ENCODE data around the gene CHRNA9.
"Not testable (repeated sequence)": the region's sequence is repeated elsewhere in the genome, so short reads cannot be mapped to it uniquely, and the experiment has no call there.

Gene CHRNA9

DNA sequence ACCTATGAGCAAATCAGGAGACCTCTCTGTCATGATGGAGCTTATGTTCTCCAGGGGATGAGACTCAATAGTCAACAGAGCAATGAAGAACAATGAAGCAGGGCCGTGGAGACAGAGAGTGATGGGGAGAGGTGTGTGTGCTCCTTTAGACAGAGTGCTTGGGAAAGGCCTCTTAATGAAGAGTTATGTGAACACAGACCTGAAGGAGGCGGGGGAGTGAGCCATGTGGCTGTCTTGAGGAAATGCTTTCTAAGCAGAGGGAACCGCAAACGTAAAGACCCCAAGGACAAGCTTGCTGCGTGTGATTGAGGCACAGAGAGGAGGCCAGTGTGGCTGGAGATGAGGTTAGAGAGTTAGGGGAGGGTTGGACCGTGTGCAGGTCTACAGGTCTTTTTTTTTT is 53.1 kb downstream of the CHRNA9 start:
- Histone ChIP-seq H3K36me3 (ENCODE audit: insufficient read depth, low read length) (no peaks in the 10 kb centered on the region), H3K4me1 (ENCODE audit: control insufficient read depth, insufficient read depth, low read length, unreplicated experiment) (no peaks in the 10 kb centered on the region), H2AFZ (ENCODE audit: low read length, unreplicated experiment) (no peak overlapping the region)

DNA sequence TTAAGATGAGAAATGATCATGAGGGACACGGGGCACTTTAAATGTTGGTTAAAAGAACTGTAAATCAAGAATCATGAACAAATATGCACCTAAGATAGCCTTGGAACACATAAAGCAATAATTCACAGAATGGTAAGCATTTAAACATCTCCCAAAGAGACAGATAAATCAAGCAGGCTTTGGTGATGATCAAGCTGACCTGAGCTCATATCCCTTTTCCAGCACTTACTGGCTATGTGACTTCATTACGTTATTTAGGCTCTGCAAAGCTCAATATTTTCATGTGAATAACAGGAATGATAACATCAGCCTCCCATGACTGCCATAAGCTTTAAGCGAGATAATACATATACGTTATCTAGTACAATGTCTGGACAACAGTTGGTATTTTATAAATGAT is 54.9 kb downstream of the CHRNA9 start:
- Histone ChIP-seq H3K4me3 (ENCODE audit: low read depth, low read length) (no peak overlapping the region), H3K79me2 (ENCODE audit: control insufficient read depth, insufficient read depth, low read length, unreplicated experiment) (no peaks in the 10 kb centered on the region), H3K36me3 (ENCODE audit: insufficient read depth, low read length) (no peaks in the 10 kb centered on the region), H2AFZ (ENCODE audit: low read length, unreplicated experiment) (no peak overlapping the region), H3K27ac (ENCODE audit: low read depth, low read length) (no peak overlapping the region), H3K27me3 (ENCODE audit: insufficient read depth, low read length) (peaks cover 11% of the 10 kb centered on the region), H3K4me1 (ENCODE audit: control insufficient read depth, insufficient read depth, low read length, unreplicated experiment) (no peaks in the 10 kb centered on the region)

More for the DNA sequence above, 53.1 kb downstream of the CHRNA9 start:
- Histone ChIP-seq H3K79me2 (ENCODE audit: control insufficient read depth, insufficient read depth, low read length, unreplicated experiment) (no peaks in the 10 kb centered on the region), H3K4me3 (ENCODE audit: low read depth, low read length) (no peak overlapping the region), H3K27ac (ENCODE audit: low read depth, low read length) (no peak overlapping the region), H3K27me3 (ENCODE audit: insufficient read depth, low read length) (peaks cover 7% of the 10 kb centered on the region)

DNA sequence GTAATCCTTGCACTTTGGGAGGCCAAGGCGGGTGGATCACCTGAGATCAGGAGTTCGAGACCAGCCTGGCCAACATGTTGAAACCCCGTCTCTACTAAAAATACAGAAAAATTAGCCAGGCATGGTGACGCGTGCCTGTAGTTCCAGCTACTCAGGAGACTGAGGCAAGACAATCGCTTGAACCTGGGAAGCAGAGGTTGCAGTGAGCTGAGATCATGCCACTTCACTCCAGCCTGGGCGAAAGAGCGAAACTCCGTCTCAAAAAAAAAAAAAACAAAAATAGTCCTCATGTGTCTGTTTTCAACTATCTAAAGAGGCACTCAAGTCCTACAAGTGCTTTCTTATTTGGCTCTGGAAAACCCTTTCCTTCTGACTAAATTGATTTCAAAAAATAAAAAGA is 57.1 kb downstream of the CHRNA9 start:
- not testable (repeated sequence) for H3K27me3 ChIP-seq (ENCODE audit: insufficient read depth, low read length); H2AFZ ChIP-seq (ENCODE audit: low read length, unreplicated experiment); H3K79me2 ChIP-seq (ENCODE audit: control insufficient read depth, insufficient read depth, low read length, unreplicated experiment)

DNA sequence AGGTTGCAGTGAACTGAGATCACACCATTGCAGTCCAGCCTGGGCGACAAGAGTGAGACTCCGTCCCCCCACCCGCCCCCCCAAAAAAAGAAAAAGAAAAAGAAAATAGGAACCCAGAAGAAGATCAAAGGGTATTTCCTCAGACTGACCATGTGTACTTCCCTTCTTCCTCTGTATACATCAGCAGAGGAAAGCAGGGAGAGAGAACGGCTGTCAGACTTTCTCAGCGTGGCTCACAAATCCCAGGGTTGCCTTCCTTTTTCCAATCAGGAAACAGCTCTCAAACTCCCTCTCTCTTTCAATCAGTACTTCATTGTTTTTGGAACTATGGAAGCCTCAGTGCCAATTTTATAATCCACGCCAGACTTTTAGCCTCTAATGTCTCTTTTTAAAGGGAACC is 59.1 kb downstream of the CHRNA9 start:
- Histone ChIP-seq H3K27ac (ENCODE audit: low read depth, low read length) (no peak overlapping the region), H3K4me3 (ENCODE audit: low read depth, low read length) (no peak overlapping the region), H3K27me3 (ENCODE audit: insufficient read depth, low read length) (peaks cover 4% of the 10 kb centered on the region; the same call in 1 of the 2 replicates), H3K36me3 (ENCODE audit: insufficient read depth, low read length) (no peaks in the 10 kb centered on the region), H2AFZ (ENCODE audit: low read length, unreplicated experiment) (no peak overlapping the region), H3K79me2 (ENCODE audit: control insufficient read depth, insufficient read depth, low read length, unreplicated experiment) (no peaks in the 10 kb centered on the region), H3K4me1 (ENCODE audit: control insufficient read depth, insufficient read depth, low read length, unreplicated experiment) (peaks cover 7% of the 10 kb centered on the region)

More for the DNA sequence above, 57.1 kb downstream of the CHRNA9 start:
- H3K36me3 ChIP-seq (ENCODE audit: insufficient read depth, low read length); H3K27ac ChIP-seq (ENCODE audit: low read depth, low read length); H3K4me3 ChIP-seq (ENCODE audit: low read depth, low read length); H3K4me1 ChIP-seq (ENCODE audit: control insufficient read depth, insufficient read depth, low read length, unreplicated experiment): not testable (repeated sequence)

DNA sequence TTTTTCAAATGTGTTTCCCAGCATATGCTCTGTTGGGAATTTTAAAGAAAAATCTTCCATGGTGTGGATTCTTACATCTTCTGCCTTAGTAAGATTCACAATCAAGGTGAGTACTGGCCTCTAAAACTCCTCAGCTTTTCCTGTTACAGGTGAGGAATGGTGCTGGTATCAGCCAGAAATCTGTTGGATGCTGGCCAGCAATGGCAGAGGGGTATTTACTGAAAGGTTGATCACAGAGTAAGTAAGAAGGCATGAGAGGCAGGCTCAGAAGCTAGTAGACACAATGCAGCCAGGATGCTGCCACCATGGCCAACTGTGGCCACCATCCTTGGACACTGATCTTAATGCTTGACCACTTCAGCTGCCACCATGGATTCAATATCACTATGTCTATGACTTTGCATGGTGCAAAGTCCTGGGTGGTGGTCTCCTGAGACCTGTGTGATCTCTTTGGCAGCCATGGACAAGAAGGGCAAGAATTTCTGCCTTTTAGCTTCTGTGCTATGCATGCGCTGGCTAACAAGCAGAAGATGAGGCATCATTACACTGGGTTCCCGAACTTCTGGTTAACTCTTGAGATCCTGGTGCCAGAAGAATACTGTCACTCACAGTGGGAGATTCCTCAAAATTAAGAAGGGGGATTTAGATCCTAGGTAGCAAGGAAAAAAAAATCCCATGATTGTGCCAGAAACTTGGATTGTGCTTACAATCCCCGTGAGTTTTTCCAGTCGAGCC is 60.2 kb downstream of the CHRNA9 start:
- no peak overlapping the region for H3K4me3 ChIP-seq (ENCODE audit: low read depth, low read length)
- peaks cover 7% of the 10 kb centered on the region for H3K4me1 ChIP-seq (ENCODE audit: control insufficient read depth, insufficient read depth, low read length, unreplicated experiment)
- H3K36me3 ChIP-seq (ENCODE audit: insufficient read depth, low read length): no peaks in the 10 kb centered on the region
- H2AFZ ChIP-seq (ENCODE audit: low read length, unreplicated experiment): no peak overlapping the region
- no peaks in the 10 kb centered on the region for H3K79me2 ChIP-seq (ENCODE audit: control insufficient read depth, insufficient read depth, low read length, unreplicated experiment)
- peaks cover 5% of the 10 kb centered on the region for H3K27me3 ChIP-seq (ENCODE audit: insufficient read depth, low read length)
- H3K27ac ChIP-seq (ENCODE audit: low read depth, low read length): no peak overlapping the region

DNA sequence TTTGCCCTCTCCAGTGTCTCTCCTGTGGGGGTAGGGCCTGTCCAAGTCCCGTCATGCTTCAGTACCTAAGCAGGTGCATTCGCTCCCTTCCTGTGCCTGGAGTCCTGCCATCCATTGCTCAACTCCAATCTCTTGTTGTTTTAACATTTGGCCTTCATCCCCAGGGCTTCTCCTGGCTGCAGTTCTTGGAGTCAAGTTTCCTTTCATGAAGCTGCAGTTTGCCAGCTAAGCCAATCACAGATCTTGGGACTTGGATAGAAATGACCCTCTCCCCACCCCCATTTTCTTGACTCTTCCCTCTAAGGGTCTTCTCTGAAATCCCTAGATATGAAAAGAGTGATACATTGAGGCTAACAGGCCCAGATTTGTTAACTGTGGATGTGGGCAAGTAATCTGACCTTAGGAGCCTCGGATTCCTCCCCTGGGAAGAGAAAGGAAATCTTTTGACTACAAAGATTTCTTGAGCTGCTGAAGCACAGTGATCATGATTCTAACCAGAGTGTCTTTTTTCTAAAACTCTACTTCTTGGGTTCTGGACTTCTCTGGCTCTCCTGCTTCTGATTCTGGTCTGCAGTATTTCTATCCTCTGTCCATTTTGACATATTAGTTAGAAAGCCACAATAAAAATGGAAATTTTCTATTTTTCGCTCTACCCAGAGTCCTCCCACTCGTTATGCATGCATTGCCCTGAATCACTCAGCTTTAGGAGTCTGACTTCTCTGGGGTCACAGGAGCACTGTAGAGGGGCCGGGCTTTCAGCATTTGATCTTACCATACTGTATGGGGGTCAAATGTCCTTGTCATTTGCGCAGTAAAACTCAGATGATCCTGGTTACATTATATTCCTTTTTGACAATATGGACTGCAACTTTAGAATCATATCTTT is 61.0 kb downstream of the CHRNA9 start:
- H2AFZ ChIP-seq (ENCODE audit: low read length, unreplicated experiment): no peak overlapping the region
- no peaks in the 10 kb centered on the region for H3K79me2 ChIP-seq (ENCODE audit: control insufficient read depth, insufficient read depth, low read length, unreplicated experiment)
- no peak overlapping the region for H3K27ac ChIP-seq (ENCODE audit: low read depth, low read length)
- no peak overlapping the region for H3K4me3 ChIP-seq (ENCODE audit: low read depth, low read length)
- peaks cover 7% of the 10 kb centered on the region for H3K4me1 ChIP-seq (ENCODE audit: control insufficient read depth, insufficient read depth, low read length, unreplicated experiment)
- H3K27me3 ChIP-seq (ENCODE audit: insufficient read depth, low read length): peaks cover 9% of the 10 kb centered on the region
- H3K36me3 ChIP-seq (ENCODE audit: insufficient read depth, low read length): no peaks in the 10 kb centered on the region

DNA sequence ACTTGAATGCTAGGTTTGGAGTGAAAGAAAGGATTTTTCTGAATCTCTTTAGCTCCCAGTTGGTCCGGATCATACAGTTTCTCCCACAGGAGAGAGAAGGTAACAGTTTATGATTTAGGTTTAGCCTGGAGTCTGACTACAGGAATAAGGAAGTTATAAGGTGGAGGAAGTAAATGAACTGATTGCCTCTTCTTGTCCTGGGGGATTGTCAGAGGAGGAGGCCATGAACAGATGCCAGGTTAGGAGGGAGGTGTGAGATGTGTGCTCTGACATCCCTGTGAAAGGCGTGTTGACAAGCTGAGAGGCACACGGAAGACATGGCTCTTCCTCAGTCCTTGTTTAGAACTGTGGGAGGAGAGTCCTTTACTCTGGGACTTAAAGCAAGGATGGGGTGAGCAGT is 64.4 kb downstream of the CHRNA9 start:
- no peaks in the 10 kb centered on the region for H3K36me3 ChIP-seq (ENCODE audit: insufficient read depth, low read length)
- H3K4me1 ChIP-seq (ENCODE audit: control insufficient read depth, insufficient read depth, low read length, unreplicated experiment): peaks cover 7% of the 10 kb centered on the region
- no peaks in the 10 kb centered on the region for H3K79me2 ChIP-seq (ENCODE audit: control insufficient read depth, insufficient read depth, low read length, unreplicated experiment)
- peaks cover 6% of the 10 kb centered on the region for H3K27me3 ChIP-seq (ENCODE audit: insufficient read depth, low read length)
- H2AFZ ChIP-seq (ENCODE audit: low read length, unreplicated experiment): no peak overlapping the region
- no peak overlapping the region for H3K4me3 ChIP-seq (ENCODE audit: low read depth, low read length)
- H3K27ac ChIP-seq (ENCODE audit: low read depth, low read length): no peak overlapping the region

DNA sequence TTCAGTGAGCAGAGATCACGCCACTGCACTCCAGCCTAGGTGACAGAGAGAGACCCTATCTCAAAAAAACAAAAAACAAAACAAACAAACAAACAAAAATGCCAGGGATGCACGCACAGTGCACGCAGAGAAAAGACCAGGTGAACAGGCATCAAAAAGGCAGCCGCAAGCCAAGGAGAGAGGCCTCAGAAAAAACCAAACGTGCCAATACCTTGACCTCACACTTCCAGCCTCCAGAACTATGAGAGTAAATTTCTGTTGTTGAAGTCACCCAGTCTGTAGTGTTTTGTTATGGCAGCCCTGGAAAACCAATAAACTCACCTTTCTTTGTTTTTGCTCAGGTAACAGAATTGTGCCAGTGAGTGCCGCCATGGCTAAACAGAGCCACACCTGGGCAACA is 66.0 kb downstream of the CHRNA9 start:
- no peaks in the 10 kb centered on the region for H3K79me2 ChIP-seq (ENCODE audit: control insufficient read depth, insufficient read depth, low read length, unreplicated experiment)
- H3K4me1 ChIP-seq (ENCODE audit: control insufficient read depth, insufficient read depth, low read length, unreplicated experiment): peaks cover 5% of the 10 kb centered on the region
- no peak overlapping the region for H3K4me3 ChIP-seq (ENCODE audit: low read depth, low read length)
- no peaks in the 10 kb centered on the region for H3K36me3 ChIP-seq (ENCODE audit: insufficient read depth, low read length)
- H2AFZ ChIP-seq (ENCODE audit: low read length, unreplicated experiment): no peak overlapping the region
- no peak overlapping the region for H3K27ac ChIP-seq (ENCODE audit: low read depth, low read length)
- peaks cover 5% of the 10 kb centered on the region; the same call in 1 of the 2 replicates for H3K27me3 ChIP-seq (ENCODE audit: insufficient read depth, low read length)

DNA sequence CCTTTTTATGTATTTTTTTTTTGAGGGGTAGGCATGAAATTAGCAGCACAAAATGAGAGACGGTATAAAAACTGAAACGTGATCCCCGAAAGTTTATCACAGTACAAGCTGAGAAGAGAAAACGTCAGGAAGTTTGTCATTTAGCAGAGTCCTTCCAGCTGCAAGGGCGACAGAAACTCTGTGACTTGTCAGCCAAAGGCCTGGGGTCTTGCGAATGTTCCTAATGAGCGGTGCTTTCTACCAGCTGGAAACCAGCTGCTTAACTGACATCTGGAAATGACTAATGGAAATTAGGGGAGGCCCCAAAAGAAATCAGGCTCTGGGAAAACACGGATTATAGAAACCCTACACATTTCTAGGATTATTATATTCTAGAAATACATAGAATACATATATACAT is 66.5 kb downstream of the CHRNA9 start:
- Histone ChIP-seq H3K27ac (ENCODE audit: low read depth, low read length) (no peak overlapping the region), H3K79me2 (ENCODE audit: control insufficient read depth, insufficient read depth, low read length, unreplicated experiment) (no peaks in the 10 kb centered on the region), H3K4me3 (ENCODE audit: low read depth, low read length) (no peak overlapping the region), H2AFZ (ENCODE audit: low read length, unreplicated experiment) (no peak overlapping the region), H3K4me1 (ENCODE audit: control insufficient read depth, insufficient read depth, low read length, unreplicated experiment) (no peaks in the 10 kb centered on the region), H3K36me3 (ENCODE audit: insufficient read depth, low read length) (no peaks in the 10 kb centered on the region), H3K27me3 (ENCODE audit: insufficient read depth, low read length) (peaks cover 5% of the 10 kb centered on the region; the same call in 1 of the 2 replicates)

DNA sequence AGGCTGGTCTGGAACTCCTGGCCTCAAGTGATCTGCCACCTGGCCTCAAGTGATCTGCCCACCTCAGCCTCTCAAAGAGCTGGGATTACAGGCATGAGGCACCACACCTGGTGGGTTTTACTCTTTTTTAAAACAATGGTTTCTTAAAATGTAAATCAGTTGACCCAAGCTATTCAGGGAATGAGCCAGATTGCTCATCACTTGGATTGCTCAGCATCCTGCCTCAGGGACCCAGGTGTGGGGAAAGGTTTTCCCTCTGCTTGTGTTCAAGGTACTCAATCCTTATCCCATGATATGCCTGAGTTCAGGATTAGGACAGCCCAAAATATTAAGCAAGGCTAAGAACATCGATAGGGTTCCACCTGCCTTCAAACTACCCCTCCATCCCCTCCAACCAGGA is 67.4 kb downstream of the CHRNA9 start:
- H3K27ac ChIP-seq (ENCODE audit: low read depth, low read length): no peak overlapping the region
- no peak overlapping the region for H2AFZ ChIP-seq (ENCODE audit: low read length, unreplicated experiment)
- H3K4me3 ChIP-seq (ENCODE audit: low read depth, low read length): no peak overlapping the region
- H3K4me1 ChIP-seq (ENCODE audit: control insufficient read depth, insufficient read depth, low read length, unreplicated experiment): no peaks in the 10 kb centered on the region
- peaks cover 5% of the 10 kb centered on the region; the same call in 1 of the 2 replicates for H3K27me3 ChIP-seq (ENCODE audit: insufficient read depth, low read length)
- no peaks in the 10 kb centered on the region for H3K79me2 ChIP-seq (ENCODE audit: control insufficient read depth, insufficient read depth, low read length, unreplicated experiment)
- no peaks in the 10 kb centered on the region for H3K36me3 ChIP-seq (ENCODE audit: insufficient read depth, low read length)

Measured in ACC112 (cell line).